Measurements from ENCODE around the gene SSC4D.
"Not testable (repeated sequence)": the region's sequence is repeated elsewhere in the genome, so short reads cannot be mapped to it uniquely, and the experiment has no call there.

Gene SSC4D

DNA sequence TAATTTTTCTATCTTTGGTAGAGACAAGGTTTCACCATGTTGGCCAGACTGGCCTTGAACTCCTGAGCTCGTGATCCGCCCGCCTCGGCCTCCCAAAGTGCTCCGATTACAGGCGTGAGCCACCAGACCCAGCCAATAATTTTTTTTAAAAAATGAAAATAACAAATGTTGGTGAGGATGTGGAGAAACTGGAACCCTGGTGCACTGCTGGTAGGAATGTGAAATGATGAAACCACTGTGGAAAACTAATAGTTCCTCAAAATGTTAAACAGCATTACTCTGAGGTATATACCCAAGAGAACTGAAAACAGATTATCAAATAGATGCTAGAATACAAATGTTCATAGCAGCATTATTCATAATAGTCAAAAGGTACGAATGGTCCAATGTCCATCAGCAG is 27.7 kb downstream of the SSC4D start:
- DNase-seq = no peak

DNA sequence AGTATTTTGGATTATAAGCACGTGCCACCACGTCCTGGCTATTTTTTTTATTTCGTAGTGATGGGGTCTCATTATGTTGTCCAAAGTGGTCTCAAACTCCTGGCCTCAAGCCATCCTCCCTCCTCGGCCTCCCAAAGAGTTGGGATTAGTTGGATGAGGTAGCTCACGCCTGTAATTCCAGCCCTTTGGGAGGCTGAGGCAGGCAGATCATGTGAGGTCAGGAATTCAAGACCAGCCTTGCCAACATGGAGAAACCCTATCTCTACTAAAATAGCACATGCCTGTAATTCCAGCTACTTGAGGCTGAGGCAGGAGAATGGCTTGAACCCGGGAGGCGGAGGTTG is 28.9 kb downstream of the SSC4D start:
- no peak for DNase-seq

DNA sequence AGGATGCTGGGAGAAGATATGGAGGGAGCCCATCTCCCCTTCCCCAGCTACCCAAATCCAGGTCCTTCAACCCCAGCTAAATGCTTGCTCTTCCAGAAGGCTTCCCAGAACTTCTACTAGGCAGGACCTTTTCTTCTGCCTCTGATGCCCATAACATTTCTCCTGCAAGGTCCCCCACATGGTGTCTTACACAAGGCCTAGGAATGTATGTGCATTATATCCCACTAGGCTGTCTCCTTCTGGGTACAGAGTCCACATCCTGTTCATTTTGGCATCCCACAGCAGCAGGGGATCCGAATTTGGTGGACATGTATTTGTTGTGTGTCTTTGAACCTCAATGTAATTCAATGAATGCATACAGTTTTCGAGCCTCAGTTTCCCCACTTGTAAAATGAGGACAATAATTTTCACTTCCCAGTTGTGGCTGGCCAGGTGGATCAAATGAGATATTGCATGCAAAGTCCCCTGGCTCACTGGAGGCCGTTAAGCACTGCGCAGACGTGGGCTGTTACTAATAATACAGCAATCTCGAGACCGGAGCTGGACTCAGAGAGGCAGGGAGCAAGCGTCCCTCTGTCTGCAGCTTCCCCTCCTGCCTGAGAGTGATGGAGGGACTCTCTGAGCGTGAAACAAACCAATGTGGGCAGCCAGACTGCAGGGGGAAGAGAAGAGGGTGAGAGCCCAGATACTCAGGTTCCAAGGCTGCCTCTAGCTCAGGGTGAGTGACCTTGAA is 32.1 kb downstream of the SSC4D start:
- DNase-seq = no peak

DNA sequence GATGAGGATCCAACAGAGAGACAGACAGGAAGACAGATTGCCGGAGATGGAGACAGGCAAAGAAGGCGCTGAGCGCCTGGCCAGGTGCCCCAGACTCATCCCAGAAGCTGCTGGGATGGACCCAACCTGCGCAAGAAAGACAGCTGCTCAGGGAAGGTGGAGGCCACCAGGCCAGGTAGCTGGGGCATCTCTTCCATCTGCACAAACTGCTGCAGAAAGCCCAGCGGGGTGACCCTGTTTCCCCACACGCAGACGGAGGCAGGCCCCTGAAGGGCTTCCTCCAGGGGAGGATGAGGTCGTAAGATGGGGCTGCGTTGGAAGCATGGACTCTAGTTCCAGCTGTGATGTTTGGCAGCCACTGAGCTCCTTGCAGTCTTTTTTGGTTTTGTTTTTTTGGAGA is 34.2 kb downstream of the SSC4D start:
- no peak for DNase-seq

DNA sequence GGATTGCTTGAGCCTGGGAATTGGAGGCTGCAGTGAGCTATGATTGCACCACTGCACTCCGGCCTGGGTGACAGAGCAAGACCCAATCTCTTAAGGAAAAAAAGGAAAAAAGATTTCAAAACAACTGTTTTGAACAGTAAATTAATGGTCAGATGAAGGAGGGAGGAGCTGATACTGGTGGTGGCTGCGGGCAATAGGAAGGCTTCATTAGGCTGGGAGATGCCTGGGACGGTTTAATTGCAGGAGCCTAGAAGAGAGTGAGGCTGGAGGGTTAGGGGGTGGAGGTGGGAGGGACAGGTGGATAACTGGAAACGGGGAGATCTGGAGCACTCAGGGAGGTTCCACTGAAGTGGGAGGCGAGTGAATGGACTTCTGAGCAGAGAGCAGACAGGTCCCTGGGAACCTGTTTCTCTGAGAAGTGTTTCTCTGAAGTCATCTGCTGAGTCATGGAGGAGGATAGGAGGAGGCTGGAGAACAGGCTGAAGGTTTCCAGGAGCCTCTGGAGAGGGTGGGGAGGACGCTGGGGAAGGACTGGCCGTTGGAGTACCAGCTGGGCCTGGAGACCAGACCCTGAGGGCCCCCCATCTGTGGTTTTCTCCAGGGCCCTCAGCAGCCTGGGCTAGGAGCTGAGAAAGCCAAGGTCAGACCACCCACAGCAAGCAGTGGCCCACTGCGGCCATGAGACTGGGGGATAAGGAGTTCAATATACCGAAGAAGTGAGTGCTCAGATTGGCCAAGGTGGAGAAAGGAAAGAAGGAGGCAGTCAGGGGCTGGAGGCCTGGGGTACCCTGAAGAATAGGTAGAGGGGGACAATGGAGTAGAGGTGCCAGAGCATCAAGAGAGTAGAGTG is 36.3 kb downstream of the SSC4D start:
- DNase-seq = no peak

DNA sequence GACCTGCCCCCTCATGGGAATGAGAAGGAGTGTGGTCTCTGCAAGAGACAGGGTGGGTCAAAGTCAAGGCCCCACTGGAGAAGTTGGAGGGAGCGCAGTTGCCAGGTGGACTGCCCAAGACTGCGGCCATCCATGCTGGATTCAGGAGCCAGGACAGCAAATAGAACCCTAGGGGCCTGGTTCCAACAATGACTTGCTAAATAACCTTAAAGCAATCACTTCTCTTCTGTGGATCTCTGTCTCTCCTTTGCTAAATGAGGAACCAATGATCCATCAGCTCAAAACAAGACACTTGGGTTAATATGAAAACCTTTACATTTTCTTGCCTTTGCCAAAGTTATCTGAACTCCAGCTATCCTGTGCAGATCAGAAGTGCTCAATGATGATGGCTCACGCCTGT is 38.1 kb downstream of the SSC4D start:
- no peak for DNase-seq

DNA sequence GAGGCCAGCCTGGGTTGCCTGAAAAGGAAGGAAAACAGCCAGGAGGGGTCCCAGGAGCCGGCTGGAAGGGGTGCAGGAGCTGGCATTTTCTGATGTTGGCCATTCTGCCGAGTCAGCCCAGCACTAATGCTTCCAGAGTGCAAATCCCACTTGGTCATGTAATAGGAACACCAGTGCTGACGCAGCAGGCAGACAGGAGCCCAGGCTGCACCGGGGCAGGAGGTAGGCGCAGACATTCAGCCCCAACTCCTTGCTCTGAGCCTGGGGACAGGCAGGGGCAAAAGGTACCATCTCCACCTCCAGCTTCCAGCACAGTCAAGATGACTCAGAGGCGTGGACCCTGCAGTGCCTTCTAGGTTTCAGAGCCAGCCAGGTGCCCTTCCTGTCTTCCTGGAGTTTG is 40.5 kb downstream of the SSC4D start:
- no peak for DNase-seq

DNA sequence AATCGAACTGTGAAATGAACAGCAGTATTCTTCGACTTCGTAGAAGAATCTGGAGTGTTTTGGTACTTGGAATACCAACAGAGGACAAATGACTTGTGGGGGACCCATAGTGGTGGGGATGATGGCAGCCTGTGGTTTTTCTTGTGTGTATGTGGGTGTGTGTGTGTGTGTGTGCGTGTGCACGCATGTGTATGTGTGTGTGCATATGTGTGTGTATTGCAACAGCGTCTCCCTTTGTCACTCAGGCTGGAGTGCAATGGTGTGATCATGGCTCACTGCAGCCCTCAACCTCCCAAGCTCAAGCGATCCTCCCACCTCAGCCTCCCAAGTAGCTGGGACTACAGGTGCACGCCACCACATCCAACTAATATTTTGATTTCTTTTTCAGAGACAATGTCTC is 41.3 kb downstream of the SSC4D start:
- DNase-seq = no peak

DNA sequence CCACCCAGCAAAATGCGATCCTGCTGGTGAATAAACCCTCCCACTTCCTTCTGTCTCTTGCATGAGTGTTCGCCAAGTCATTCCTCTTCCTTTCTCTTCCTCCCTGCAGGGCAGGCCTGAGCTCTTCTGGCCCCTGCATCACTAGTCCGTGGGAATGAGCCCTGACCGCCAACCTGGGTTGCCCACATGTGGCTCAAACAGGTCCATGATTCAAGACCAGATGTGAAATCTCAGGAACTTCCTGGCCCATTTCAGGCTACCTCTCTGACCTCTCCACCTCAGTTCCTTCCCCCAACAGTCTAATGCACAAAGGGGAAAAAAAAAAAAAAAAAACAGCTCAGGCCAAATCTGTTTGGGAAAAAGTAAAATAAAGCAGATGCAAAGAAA is 45.3 kb downstream of the SSC4D start:
- no peak for DNase-seq

DNA sequence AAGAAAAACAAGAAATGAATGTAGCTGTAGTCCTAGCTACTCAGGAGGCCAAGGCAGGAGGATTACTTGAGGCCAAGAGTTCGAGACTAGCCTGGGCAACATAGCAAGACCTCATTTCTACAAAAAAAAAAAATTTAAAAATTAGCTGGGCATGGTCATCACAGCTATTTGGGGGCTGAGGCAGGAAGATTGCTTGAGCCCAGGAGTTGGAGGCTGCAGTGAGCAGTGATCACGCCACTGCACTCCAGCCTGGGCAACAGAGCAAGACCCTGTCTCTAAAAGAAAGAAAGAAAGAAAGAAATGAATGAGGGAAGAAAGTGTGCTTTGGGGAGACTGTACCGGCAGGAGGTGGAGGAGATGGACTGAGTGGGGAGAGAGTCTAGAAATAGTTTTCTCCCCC is 45.7 kb downstream of the SSC4D start:
- not testable (repeated sequence) for DNase-seq

DNA sequence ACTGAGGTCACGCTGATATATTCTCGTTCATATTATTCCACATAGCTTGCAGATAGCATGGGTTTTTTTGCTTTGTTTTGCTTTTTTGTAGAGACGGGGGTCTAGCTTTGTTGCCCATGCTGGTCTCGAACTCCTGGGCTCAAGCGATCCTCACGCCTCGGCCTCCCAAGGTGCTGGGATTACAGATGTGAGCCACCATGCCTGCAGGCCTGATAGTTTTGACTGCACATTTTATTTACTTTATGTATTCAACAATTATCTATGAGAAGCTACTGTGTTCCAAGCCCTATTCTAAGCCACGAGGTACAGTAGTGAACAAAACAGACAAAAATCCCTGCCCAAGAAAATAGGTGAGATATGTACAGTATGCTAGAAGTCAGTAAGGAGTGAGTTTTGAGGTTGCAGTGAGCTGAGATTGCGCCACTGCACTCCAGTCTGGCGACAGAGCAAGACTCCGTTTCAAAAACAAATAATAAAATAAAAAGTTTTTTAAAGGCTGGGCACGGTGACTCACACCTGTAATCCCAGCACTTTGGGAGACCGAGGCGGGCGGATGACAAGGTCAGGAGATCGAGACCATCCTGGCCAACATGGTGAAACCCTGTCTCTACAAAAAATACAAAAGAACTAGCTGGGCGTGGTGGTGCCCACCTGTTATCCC is 49.4 kb downstream of the SSC4D start:
- DNase-seq = no peak

DNA sequence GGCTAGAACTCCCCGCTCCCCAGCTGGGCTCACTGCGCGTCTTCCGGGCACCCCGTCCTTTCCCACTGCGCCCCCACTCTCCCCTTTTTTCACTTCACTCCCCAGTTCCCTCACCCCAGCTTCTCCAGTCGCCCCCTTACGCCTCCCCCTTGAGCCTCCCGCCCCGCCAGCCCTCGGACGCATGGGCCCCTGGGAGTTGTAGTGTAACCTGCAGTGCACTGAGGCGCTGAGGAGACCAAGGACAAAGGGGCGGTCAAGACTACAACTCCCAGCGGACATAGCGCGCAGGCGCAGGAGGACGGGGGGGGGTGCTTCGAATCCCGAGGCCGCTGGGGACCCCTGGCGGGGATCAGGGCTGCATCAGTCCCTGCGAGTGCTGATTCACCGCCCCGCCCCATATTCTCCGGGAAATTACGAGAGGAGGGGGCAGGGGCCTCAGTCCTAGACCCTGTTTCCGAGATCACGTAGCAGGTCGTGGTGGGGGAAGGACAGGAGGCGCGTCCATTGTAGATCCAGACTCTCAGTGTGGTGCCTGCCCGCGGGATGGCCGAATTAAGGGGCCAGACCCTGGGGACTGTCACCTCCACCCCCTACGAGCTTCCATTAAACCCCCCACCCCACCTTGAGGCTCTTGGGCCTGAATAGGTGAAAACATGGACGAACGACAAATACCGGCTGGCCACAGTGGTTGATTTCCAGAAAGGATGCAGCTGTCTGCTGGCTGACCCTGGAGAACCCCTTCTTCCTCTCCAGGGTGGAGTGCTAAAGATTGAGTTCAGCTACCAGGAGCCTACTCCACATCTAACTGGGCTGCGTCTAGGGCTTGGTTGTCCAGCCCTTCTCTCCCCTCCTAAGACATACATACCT is 50.2 kb downstream of the SSC4D start:
- DNase-seq = peak; percentile 94

DNA sequence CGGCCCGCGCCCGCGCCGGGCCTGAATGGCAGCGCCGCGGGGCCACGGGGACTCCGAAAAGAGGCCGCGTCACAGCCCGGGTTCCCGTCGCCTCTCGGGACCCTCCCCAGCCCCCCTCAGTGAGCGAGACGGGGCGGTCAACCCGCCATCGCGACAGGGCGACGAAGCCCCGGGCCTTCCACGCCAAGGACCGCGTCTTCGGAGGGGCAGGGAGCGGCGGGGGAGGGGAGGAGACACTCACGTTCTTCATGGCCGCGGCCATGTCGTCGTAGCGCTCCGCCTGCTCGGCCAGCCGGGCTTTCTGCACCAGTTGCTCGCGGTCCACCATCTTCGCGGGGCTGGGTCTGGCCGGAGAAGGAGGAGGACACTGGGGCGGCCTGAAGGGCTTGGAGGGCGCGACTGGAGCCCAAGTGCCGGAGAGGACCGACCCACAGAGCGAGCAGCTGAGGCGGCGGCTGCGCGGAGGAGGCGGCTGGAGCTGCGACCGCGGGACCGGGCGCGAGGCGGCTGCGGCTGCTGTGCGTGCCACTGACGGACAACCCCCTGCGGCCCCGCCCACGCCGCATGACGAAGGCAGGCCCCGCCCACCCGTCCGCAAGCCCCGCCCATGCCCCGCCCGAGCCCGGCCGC is 50.9 kb downstream of the SSC4D start, which contains the start of gene YWHAG:
TSS of gene YWHAG (minus strand) at position 511 of the 630 bp plus-strand sequence. CDS start at position 328, 183 bp downstream.
- peak; percentile 91 for DNase-seq

DNA sequence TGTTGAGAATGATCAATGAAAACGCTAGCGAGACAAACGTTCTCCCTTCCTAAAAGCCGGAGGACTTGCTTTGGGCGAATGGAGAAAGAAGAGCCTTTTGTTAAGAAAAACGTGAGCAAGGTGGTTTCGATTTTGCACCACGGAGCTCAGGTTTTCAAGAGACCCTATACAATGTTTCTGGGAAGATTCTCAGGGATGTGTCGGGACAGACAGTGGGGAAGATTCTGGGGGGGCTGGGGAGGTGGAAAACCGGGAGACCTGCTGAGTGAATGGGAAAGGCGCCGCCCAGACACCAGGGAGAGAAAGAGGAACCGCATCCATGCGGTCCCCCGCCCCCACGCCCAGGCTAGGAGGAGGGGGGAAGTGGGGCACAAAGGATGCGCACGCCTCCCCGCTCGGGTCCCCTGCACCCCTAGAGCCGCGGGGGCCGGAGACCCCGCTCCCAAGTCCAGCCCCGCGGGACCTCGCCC is 51.5 kb downstream of the SSC4D start:
- DNase-seq = peak; percentile 67

DNA sequence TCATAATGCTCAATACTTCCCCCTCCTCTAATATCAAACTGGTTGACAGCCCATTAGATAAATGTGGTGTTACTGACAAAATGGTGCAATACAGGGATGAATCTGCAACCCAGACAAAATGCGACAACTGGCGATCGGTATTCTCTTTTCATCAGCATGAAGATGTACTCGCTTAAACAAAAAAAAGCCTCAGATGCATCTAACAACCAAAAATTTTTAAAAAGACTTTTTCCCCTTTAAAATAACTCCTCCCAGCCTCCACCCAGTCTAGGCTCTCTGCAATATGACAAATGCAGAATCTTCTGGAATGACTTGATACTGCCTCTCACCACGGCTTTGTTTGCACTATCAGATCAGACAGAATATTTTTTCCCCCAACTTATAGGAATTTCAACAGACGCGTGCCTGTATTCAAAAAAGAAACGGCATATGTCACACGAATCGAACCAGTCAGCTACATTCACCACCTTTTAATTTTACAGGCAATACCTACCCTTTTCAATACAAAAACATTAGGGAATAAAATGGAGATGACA is 52.0 kb downstream of the SSC4D start:
- DNase-seq = no peak

DNA sequence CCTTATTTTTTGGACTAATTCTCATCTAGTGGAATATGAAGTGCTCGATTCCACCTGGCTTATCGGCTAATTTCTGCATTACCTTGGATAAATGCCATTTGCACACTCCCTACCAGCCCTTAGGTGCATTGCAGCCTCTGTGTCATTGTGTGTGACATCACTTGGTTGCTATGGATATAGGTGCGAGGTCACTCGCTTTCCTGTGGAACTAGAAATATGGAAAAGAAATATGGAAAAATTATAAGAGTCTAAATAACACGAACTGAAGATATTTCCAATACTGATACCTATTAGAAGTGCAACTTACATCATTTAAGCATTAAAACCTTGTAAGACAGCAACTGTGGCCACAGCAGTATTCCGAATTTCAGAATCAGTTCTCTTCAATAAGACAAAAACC is 52.7 kb downstream of the SSC4D start:
- no peak for DNase-seq

DNA sequence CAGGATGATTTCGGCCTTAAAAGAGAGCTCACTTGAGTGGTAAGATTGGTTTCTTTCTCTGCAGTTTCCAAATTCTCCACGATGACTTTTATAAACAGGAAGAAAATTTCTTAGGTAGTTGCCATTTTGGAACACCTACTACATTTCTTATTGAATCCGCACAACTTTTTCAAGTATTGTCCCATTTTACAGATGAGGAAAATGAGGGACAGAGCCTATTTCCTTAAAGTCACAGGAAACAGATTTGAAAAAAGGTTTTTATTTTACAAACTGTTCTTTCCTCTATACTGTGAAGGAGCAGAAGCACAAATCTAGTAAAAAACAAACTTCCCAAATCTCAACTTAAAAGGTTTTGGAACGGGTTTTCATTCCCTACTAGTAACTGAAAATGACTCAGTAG is 53.4 kb downstream of the SSC4D start:
- no peak for DNase-seq

DNA sequence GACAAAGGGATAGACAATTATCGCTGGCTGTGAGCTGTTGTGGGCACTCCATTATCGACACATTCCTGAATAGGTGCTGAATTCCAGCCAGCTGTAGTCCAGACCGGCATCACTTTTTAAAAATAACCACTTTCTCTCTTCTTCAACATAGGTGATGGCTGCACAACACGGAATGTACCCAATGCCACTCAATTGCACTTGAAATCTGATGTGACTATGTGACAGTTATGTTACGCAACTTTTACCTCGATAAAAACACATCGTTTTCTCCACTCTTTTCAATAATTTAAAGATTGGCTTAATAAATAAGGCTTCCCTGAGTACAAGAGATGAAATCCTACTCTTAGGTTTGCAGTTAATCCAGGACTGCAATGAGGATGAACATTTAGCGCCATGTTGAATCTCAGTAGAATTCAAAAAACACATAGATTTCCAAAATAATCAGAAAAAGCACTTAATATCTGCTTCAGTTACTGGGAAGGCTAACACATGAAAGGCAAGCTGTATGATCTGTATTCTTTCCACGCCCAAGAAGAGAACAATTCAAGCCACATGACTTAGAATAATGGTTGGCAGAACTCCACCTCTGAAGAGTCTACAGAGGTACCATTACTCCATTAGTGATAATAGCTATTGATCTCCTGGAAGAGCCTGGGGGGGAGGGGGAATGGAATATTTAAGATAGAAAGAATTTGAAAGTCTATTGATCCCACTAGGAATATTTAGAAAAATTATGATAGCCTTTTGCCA is 54.3 kb downstream of the SSC4D start:
- DNase-seq = no peak

DNA sequence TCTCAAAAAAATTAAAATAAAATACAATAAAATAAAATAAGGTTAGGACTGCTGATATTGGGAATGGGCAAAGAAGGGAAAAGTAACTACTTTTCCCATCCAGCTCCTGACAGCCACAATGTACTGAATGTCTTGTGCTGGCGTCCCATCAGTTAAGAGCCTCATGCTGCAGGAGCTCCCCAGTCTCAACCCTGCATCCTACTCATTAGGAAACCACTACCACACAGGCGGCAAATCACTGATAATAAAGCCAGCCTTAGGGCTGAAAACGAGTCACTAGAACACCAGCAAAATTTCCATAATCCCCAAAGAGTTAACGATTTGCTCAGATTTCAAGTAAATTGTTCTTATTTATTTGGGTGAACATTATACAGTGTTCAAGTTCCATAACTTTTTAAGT is 55.0 kb downstream of the SSC4D start:
- no peak for DNase-seq

DNA sequence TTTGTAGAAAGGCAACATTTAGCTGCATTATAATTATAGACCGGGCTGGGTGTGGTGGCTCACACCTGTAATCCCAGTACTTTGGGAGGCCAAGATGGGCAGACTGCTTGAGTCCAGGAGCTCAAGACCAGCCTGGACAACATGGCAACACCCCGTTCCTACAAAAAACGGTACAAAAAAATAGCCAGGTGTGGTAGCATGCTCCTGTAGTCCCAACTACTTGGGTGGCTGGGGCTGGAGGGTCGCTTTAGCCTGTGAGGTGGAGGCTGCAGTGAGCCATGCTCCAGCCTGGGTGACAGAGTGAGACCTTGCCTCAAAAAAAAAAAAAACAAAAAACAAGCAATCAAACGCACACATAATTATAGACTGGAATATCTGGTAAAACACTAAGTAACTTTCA is 55.8 kb downstream of the SSC4D start:
- DNase-seq = no peak

DNA sequence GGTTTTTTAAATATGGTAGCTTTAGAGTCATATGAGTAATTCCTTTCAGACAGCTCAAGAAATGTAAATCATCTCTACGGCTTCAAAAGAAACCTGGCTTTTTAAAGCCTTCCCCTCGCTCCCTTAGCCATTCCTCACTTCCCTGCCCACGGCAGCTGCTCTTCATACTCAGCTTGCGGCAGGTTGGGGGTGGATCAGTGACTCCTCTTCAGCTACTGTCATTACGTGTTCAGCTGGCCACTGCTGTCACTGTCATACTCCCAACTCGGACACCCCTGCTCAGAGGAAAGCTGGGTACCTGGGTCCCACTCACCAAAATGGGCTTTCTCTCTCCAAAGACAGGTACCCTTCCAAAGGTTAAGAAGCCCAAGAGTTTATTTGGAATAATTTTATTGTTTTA is 57.3 kb downstream of the SSC4D start:
- DNase-seq = peak; percentile 26

Measured in activated CD4-positive, alpha-beta T cell treated with anti-CD3 and anti-CD28 coated beads for 48 hours (primary cell).